Endodermal cell (in vitro differentiated cells): ENCODE data around the gene ATP6V0B. TPM values are rescaled to one million over a fixed set of nuclear protein-coding genes. Genes with fewer than 3 reads are reported as not detected.

Source experiments
- DNase-seq: peaks from one replicate; pipeline ENCODE4 v3.0.0-alpha.2; 2017
- H3K27ac ChIP-seq: 2 replicates; pipeline ENCODE4 v1.5.1; 2013; ENCODE audit warnings: mild to moderate bottlenecking, low read depth, low read length, moderate library complexity
- H3K27me3 ChIP-seq: 2 replicates; pipeline ENCODE4 v1.6.1; 2013; ENCODE audit warnings: mild to moderate bottlenecking, low read length, moderate library complexity; ENCODE audit not compliant: insufficient read depth, control insufficient read depth, poor library complexity, severe bottlenecking
- H3K36me3 ChIP-seq: 2 replicates; pipeline ENCODE4 v1.7.0; 2013; ENCODE audit warnings: mild to moderate bottlenecking, low read length, moderate library complexity; ENCODE audit not compliant: control insufficient read depth, insufficient read depth
- H3K4me1 ChIP-seq: one replicate; pipeline ENCODE4 v1.7.0; 2013; ENCODE audit warnings: low read length; ENCODE audit not compliant: control insufficient read depth, insufficient read depth
- H3K4me3 ChIP-seq: 2 replicates; pipeline ENCODE4 v1.5.1; 2013; ENCODE audit warnings: mild to moderate bottlenecking, low read length, moderate library complexity
- H3K9ac ChIP-seq: 2 replicates; pipeline ENCODE4 v1.6.1; 2013; ENCODE audit warnings: mild to moderate bottlenecking, low read length, moderate library complexity; ENCODE audit not compliant: poor library complexity, severe bottlenecking; ENCODE audit errors: extremely low read depth
- H3K9me3 ChIP-seq: 2 replicates; pipeline ENCODE4 v1.6.1; 2013; ENCODE audit warnings: mild to moderate bottlenecking, low read length, moderate library complexity; ENCODE audit not compliant: control insufficient read depth
- H3K27ac Mint-ChIP-seq: 2 replicates; pipeline ENCODE4 v1.8.0; 2020; ENCODE audit warnings: mixed read lengths
- H3K27me3 Mint-ChIP-seq: 2 replicates; pipeline ENCODE4 v1.8.0; 2021; ENCODE audit warnings: mild to moderate bottlenecking, mixed read lengths; ENCODE audit not compliant: insufficient read depth
- H3K36me3 Mint-ChIP-seq: 2 replicates; pipeline ENCODE4 v1.8.0; 2020; ENCODE audit warnings: low read depth, mixed read lengths
- H3K4me1 Mint-ChIP-seq: 2 replicates; pipeline ENCODE4 v1.8.0; 2020; ENCODE audit warnings: mixed read lengths
- H3K4me3 Mint-ChIP-seq: 2 replicates; pipeline ENCODE4 v1.8.0; 2020; ENCODE audit warnings: mild to moderate bottlenecking, moderate library complexity, mixed read lengths
- H3K9me3 Mint-ChIP-seq: 2 replicates; pipeline ENCODE4 v1.8.0; 2020; ENCODE audit warnings: mild to moderate bottlenecking, mixed read lengths
- CTCF ChIP-seq: fragments of 200-600 bp; sonication (generic); conservative IDR thresholded peaks from 2 replicates; pipeline ENCODE4 v1.5.0; 2021; ENCODE audit warnings: antibody characterized with exemption, mild to moderate bottlenecking
- WGBS, 2 experiments: methylation state at CpG; one replicate each; pipeline versions ENCODE4 v1.1.5 to v1.1.7; 2013; ENCODE audit warnings: missing lambda C conversion rate in 2 of 2, mixed read lengths in 1 of 2; ENCODE audit not compliant: insufficient coverage in 1 of 2, insufficient read length in 1 of 2; 5-methylcytosine and 5-hydroxymethylcytosine counted together
- long read RNA-seq, 4 experiments: library from polyadenylated mRNA in 2 of 4; library from RNA in 1 of 4; library from capped mRNA in 1 of 4; stranded (forward) in 3 of 4; unstranded in 1 of 4; transcript quantifications; one replicate each; pipeline ENCODE4 v2.0.0, GENCODE V29; 2020 to 2021; ENCODE audit warnings: inconsistent platforms in 1 of 4
- polyA plus RNA-seq, 2 experiments: library from polyadenylated mRNA; stranded (reverse); fragments of 50-300 nt; gene quantifications; one replicate each; pipeline ENCODE4 v1.2.3, GENCODE V29; 2013
- total RNA-seq, 2 donors: library from RNA; stranded (reverse); fragmentation: NEBNext Ultra II Directional in 1 of 2; extraction: Animal tissue kit (Norgen Biotek cat#: 25700) in 1 of 2; gene quantifications; 2 replicates in 1 of 2; 3 replicates in 1 of 2; pipeline ENCODE4 v1.2.1, GENCODE V29; 2021

Gene ATP6V0B
- 100 to 1,000 TPM; 108 to 116 TPM for total RNA-seq
- 120 TPM for polyA plus RNA-seq (2013, experiment 1 of 2)
- polyA plus RNA-seq (2013, experiment 2 of 2) = 111 TPM
- long read RNA-seq, experiment 1, transcript ATP6V0B-205 (8 exons, 1,298 nt) = major isoform, 66 of 93 reads
- long read RNA-seq, experiment 1, partial matches to known transcripts = 10 of 93 reads
- long read RNA-seq, experiment 1, other reads (novel, unspliced or antisense) = 10 of 93 reads
- long read RNA-seq, experiment 2, transcript ATP6V0B-205 (8 exons, 1,298 nt) = major isoform, 149 of 167 reads
- long read RNA-seq, experiment 2, partial matches to known transcripts = 2 of 167 reads
- long read RNA-seq, experiment 2, other reads (novel, unspliced or antisense) = 8 of 167 reads
- long read RNA-seq, experiment 3, transcript ATP6V0B-201 (7 exons, 944 nt) = minor isoform, 9 of 202 reads
- long read RNA-seq, experiment 3, transcript ATP6V0B-205 (8 exons, 1,298 nt) = major isoform, 173 of 202 reads
- long read RNA-seq, experiment 3, partial matches to known transcripts = 2 of 202 reads
- long read RNA-seq, experiment 3, other reads (novel, unspliced or antisense) = 14 of 202 reads
- long read RNA-seq, experiment 4, transcript ATP6V0B-201 (7 exons, 944 nt) = minor isoform, 22 of 656 reads
- long read RNA-seq, experiment 4, transcript ATP6V0B-205 (8 exons, 1,298 nt) = major isoform, 615 of 656 reads
- long read RNA-seq, experiment 4, partial matches to known transcripts = 0 of 656 reads
- long read RNA-seq, experiment 4, other reads (novel, unspliced or antisense) = 17 of 656 reads

DNA sequence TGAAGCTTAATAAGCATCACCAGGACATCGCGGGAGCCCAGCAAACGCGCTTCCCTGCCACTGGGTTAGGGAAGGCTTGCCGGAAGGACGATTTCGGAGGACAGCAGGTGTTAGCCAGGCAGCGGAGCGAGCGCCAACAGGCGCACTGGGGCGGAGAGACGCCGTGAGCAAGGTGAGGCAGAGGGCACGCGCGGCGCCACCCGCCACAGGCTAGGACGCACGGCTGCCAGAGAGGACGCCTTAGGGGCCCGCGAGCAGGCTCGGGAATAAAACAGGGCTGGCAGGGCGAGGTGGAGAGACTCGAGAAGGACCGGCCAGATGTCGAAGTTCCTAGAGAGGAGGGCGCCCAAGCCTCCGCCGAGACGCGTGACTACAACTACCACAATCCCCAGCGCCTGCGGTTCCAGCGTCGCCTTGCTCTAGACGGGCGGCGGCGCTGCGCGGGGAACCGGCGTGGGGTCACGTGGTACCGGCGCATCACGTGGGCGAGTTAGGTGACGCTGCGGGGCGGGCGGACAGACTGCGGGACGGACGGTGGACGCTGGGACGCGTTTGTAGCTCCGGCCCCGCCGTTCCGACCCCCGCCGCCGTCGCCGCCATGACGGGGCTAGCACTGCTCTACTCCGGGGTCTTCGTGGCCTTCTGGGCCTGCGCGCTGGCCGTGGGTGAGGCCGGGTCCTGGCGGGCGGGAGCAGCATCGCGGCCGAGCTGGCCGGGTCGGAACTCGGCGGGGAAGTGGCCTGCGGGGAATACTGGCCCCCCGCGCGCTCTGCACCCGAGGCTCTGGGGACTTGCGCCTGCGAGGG lies at the start of gene ATP6V0B:
Gene ATP6V0B, plus strand, starts transcription at position 518 of the 806 bp plus-strand sequence. Its CDS starts 81 bp downstream, at position 599.
- H3K4me3 Mint-ChIP-seq = peak within 1 kb of the TSS; percentile 72
- Histone ChIP-seq H3K9ac (peak within 1 kb of the TSS; percentile 81), H3K4me3 (peak within 1 kb of the TSS; percentile 90), H3K9me3 (no peaks in the 10 kb centered on the region), H3K27me3 (no peaks in the 10 kb centered on the region), H3K4me1 (peaks cover 3% of the 10 kb centered on the region), H3K27ac (peak within 1 kb of the TSS; percentile 26), H3K36me3 (peaks cover 39% of the 10 kb centered on the region)
- H3K27me3 Mint-ChIP-seq = no peaks in the 10 kb centered on the region
- peak within 1 kb of the TSS; percentile 93 for H3K27ac Mint-ChIP-seq
- H3K36me3 Mint-ChIP-seq = peaks cover 35% of the 10 kb centered on the region
- H3K9me3 Mint-ChIP-seq = no peaks in the 10 kb centered on the region
- WGBS, 2 experiments = 0% methylated on average over 34 to 93 of the region's 93 CpGs
- peak; percentile 99 for DNase-seq
- TF ChIP-seq CTCF = peak; percentile 44
- peaks cover 22% of the 10 kb centered on the region for H3K4me1 Mint-ChIP-seq

- Histone ChIP-seq H3K27me3 (no peaks in the 10 kb centered on the region), H3K4me1 (no peaks in the 10 kb centered on the region), H3K9ac (no peak overlapping the region), H3K9me3 (no peaks in the 10 kb centered on the region), H3K4me3 (no peak overlapping the region), H3K36me3 (no peaks in the 10 kb centered on the region), H3K27ac (no peak overlapping the region)
- no peak overlapping the region for H3K4me3 Mint-ChIP-seq
- H3K36me3 Mint-ChIP-seq = peaks cover 10% of the 10 kb centered on the region
- H3K27me3 Mint-ChIP-seq = peaks cover 3% of the 10 kb centered on the region
- no peaks in the 10 kb centered on the region for H3K9me3 Mint-ChIP-seq
- WGBS, 2 experiments = 96 to 98% methylated on average over 9 of the region's 9 CpGs
- H3K4me1 Mint-ChIP-seq = no peaks in the 10 kb centered on the region
- no peak for TF ChIP-seq CTCF
- H3K27ac Mint-ChIP-seq = no peak overlapping the region
- DNase-seq = no peak
Observed at GRCh38 chr1:43925846-43926245, 48.9 kb upstream of the ATP6V0B start.
